Measurements from ENCODE around the gene CCT4.
"Not testable (repeated sequence)": the region's sequence is repeated elsewhere in the genome, so short reads cannot be mapped to it uniquely, and the experiment has no call there.

The CCT4 gene

GRCh38 chr2:61885896-61886603 is 2.4 kb downstream of the CCT4 start:
- TF ChIP-seq CTCF (IDR thresholded peaks at IDR 0.05; ENCODE audit: insufficient read depth, low read length, missing control alignments) = no peak
- DNase-seq (ENCODE audit: low read depth, low spot score) = no peak
- ChIA-PET POLR2A (no interaction called here), CTCF (no interaction called here)
- H3K4me3 ChIP-seq (ENCODE audit: low read depth, low read length) = peak overlapping the region; percentile 87

- CTCF ChIA-PET = no interaction called here
- TF ChIP-seq CTCF (IDR thresholded peaks at IDR 0.05; ENCODE audit: insufficient read depth, low read length, missing control alignments) = no peak
- H3K4me3 ChIP-seq (ENCODE audit: low read depth, low read length) = no peak overlapping the region
- POLR2A ChIA-PET = interaction anchor here (0.5 to 0.7 kb wide), 2 partner anchors 12 to 27 kb away, joined by 3 to 5 read pairs; no protein-coding TSS in a partner anchor
- no peak for DNase-seq (ENCODE audit: low read depth, low spot score)
Measured at GRCh38 chr2:61882850-61883249, 5.6 kb downstream of the CCT4 start.

GRCh38 chr2:61879351-61879750 is 9.1 kb downstream of the CCT4 start:
- POLR2A ChIA-PET; H3K4me3 ChIP-seq (ENCODE audit: low read depth, low read length); CTCF ChIA-PET; DNase-seq (ENCODE audit: low read depth, low spot score): not testable (repeated sequence)

- no peak for TF ChIP-seq CTCF (IDR thresholded peaks at IDR 0.05; ENCODE audit: insufficient read depth, low read length, missing control alignments)
- no peak overlapping the region for H3K4me3 ChIP-seq (ENCODE audit: low read depth, low read length)
- POLR2A ChIA-PET = no interaction called here
- CTCF ChIA-PET = no interaction called here
- no peak for DNase-seq (ENCODE audit: low read depth, low spot score)
Measured at GRCh38 chr2:61878761-61879160, 9.7 kb downstream of the CCT4 start.

- POLR2A ChIA-PET = interaction anchor here (0.5 kb wide), 1 partner anchor 1007 kb away, joined by 3 read pairs; no protein-coding TSS in a partner anchor
- DNase-seq (ENCODE audit: low read depth, low spot score) = no peak
- no peak for TF ChIP-seq CTCF (IDR thresholded peaks at IDR 0.05; ENCODE audit: insufficient read depth, low read length, missing control alignments)
- H3K4me3 ChIP-seq (ENCODE audit: low read depth, low read length) = no peak overlapping the region
- CTCF ChIA-PET = no interaction called here
Measured at GRCh38 chr2:61877571-61878245, 10.7 kb downstream of the CCT4 start.

- no peak for TF ChIP-seq CTCF (IDR thresholded peaks at IDR 0.05; ENCODE audit: insufficient read depth, low read length, missing control alignments)
- no peak overlapping the region for H3K4me3 ChIP-seq (ENCODE audit: low read depth, low read length)
- ChIA-PET CTCF (no interaction called here), POLR2A (no interaction called here)
- no peak for DNase-seq (ENCODE audit: low read depth, low spot score)
Measured at GRCh38 chr2:61876400-61876799, 12.1 kb downstream of the CCT4 start.

- POLR2A ChIA-PET; DNase-seq (ENCODE audit: low read depth, low spot score); H3K4me3 ChIP-seq (ENCODE audit: low read depth, low read length): not testable (repeated sequence)
- CTCF ChIA-PET = interaction anchor here (0.6 kb wide), 1 partner anchor 270 kb away, joined by 3 read pairs; no protein-coding TSS in a partner anchor
Measured at GRCh38 chr2:61866482-61867089, 21.9 kb downstream of the CCT4 start.

All from AG04449 (cell line).